HG03025 (cell line): ENCODE data around the gene ADAT3.

Experiments
- ATAC-seq: cut with Tn5 transposase; IDR thresholded peaks from one replicate; pipeline ENCODE4 v1.9.1; 2021; ENCODE audit warnings: mild to moderate bottlenecking, moderate library complexity; ENCODE audit not compliant: unreplicated experiment, low FRiP score

Gene ADAT3

GRCh38 chr19:1936430-1936829 lies 31.2 kb downstream of the ADAT3 start:
- no peak for ATAC-seq

- no peak for ATAC-seq
These were observed 31.9 kb downstream of the ADAT3 start for GRCh38 chr19:1936916-1937610.

GRCh38 chr19:1938071-1938470 lies 32.9 kb downstream of the ADAT3 start:
- no peak for ATAC-seq

- ATAC-seq: peak; percentile 40
These were observed 36.2 kb downstream of the ADAT3 start, which contains the start of gene CSNK1G2 for GRCh38 chr19:1941146-1942077. Gene CSNK1G2, plus strand, starts transcription at chr19:1941172. Its CDS starts 28,601 bp downstream, at chr19:1969773.

GRCh38 chr19:1942078-1942933 lies 37.1 kb downstream of the ADAT3 start:
- ATAC-seq: no peak

- ATAC-seq: no peak
These were observed 37.8 kb downstream of the ADAT3 start for GRCh38 chr19:1942934-1943555.

- ATAC-seq: no peak
These were observed 38.5 kb downstream of the ADAT3 start for GRCh38 chr19:1943661-1944087.

GRCh38 chr19:1944088-1944915 lies 39.1 kb downstream of the ADAT3 start:
- no peak for ATAC-seq

- no peak for ATAC-seq
These were observed 39.8 kb downstream of the ADAT3 start for GRCh38 chr19:1944916-1945561.

- no peak for ATAC-seq
These were observed 40.7 kb downstream of the ADAT3 start for GRCh38 chr19:1945899-1946298.

GRCh38 chr19:1947651-1948209 lies 42.5 kb downstream of the ADAT3 start:
- ATAC-seq: no peak

- ATAC-seq: no peak
These were observed 44.3 kb downstream of the ADAT3 start for GRCh38 chr19:1949304-1950101.

GRCh38 chr19:1950640-1951039 lies 45.4 kb downstream of the ADAT3 start:
- no peak for ATAC-seq

GRCh38 chr19:1952635-1953034 lies 47.4 kb downstream of the ADAT3 start:
- ATAC-seq: no peak

- ATAC-seq: no peak
These were observed 47.8 kb downstream of the ADAT3 start for GRCh38 chr19:1953037-1953436.

GRCh38 chr19:1953441-1954094 lies 48.4 kb downstream of the ADAT3 start:
- no peak for ATAC-seq

- ATAC-seq: no peak
These were observed 49.3 kb downstream of the ADAT3 start for GRCh38 chr19:1954532-1954933.
